Activated CD4-positive, alpha-beta memory T cell treated with anti-CD3 and anti-CD28 coated beads, Interleukin-2, amount 10 ng/mL, durations not matched to agents 7 days and 5 days (primary cell): Measurements from ENCODE around the gene BSPRY. TPM values are rescaled to one million over a fixed set of nuclear protein-coding genes. Genes with fewer than 3 reads are reported as not detected.

Experiments
- CTCF ChIA-PET: fragments of 350-600 bp; sonication (Branson Sonifier 250); formaldehyde crosslinking; loops from one replicate; lab custom pipeline; 2021; ENCODE audit warnings: antibody characterized with exemption, inconsistent platforms; lab: Charles Lee
- POLR2A ChIA-PET: fragments of 350-600 bp; sonication (Branson Sonifier 250); formaldehyde crosslinking; loops from one replicate; lab custom pipeline; 2021; ENCODE audit warnings: antibody characterized with exemption; lab: Charles Lee
- DNase-seq: peaks from one replicate; pipeline ENCODE4 v3.0.0-alpha.2; 2020
- H3K27ac Mint-ChIP-seq: one replicate; pipeline ENCODE4 v1.8.0; 2021; ENCODE audit warnings: mild to moderate bottlenecking, mixed read lengths
- H3K27me3 Mint-ChIP-seq: one replicate; pipeline ENCODE4 v1.8.0; 2021; ENCODE audit warnings: mixed read lengths
- H3K36me3 Mint-ChIP-seq: one replicate; pipeline ENCODE4 v1.8.0; 2021; ENCODE audit warnings: low read depth, mixed read lengths
- H3K4me1 Mint-ChIP-seq: one replicate; pipeline ENCODE4 v1.8.0; 2021; ENCODE audit warnings: mixed read lengths
- H3K4me3 Mint-ChIP-seq: one replicate; pipeline ENCODE4 v1.8.0; 2021; ENCODE audit warnings: mild to moderate bottlenecking, mixed read lengths
- H3K9me3 Mint-ChIP-seq: one replicate; pipeline ENCODE4 v1.8.0; 2021; ENCODE audit warnings: mixed read lengths
- total RNA-seq, 2 experiments: library from RNA; stranded (reverse); gene quantifications; one replicate each; pipeline ENCODE4 v1.2.3, GENCODE V29; 2021

The BSPRY gene
- total RNA-seq, 2 experiments from 2014 or later = 7.1 to 7.3 TPM

DNA sequence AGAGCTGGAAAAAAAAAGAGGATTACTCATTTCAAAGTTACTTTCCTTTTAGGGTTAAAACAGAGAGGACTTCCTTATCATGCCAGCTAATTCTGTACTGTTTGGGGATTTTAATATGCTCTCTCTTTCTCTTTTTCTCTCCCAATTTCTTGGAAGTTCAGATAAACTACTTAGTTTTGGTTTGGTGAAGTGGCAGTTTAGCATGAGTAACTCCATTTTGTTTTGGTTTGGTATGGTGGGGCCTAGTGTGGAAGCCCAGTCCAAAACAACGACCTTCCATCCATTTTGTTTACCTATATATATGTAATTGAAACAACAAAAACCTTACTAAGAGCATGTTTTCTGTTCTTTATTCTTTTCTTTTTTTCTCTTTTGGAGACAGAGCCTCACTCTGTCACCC is 3.7 kb upstream of the BSPRY start:
- DNase-seq = no peak
- ChIA-PET POLR2A (interaction anchor here (1.7 kb wide), 1 partner anchor 31 kb away, joined by 4 read pairs; the partner anchor contains the start of gene HDHD3), CTCF (interaction anchor here (1.5 kb wide), 1 partner anchor 63 kb away, joined by 3 read pairs; no protein-coding TSS in a partner anchor)
- Mint-ChIP-seq H3K4me3 (no peak overlapping the region), H3K4me1 (peaks cover 53% of the 10 kb centered on the region), H3K9me3 (no peaks in the 10 kb centered on the region), H3K27ac (no peak overlapping the region), H3K27me3 (peaks cover under 1% of the 10 kb centered on the region), H3K36me3 (no peaks in the 10 kb centered on the region)

DNA sequence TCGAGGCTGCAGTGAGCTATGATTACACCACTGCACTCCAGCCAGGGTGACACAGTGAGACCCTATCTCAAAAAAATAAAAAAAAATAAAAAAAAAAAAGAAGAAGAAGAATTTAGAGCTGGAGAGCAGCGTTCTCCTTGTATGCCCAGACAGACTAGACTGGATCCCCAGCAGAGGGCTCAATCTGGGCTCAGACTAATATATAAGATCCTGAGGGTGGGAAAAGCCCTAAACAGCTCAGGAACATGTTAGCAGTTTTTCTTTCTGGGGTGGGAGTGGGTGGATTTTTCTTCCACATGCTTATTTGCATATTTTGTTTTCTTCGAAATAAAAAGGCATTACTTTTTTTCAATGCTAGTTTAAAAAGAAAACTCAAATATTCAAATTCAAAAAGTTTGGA is 904 bp upstream of the BSPRY start:
- ChIA-PET CTCF (interaction anchor here (1.2 to 5.9 kb wide), 8 partner anchors 8 to 126 kb away, joined by 3 to 42 read pairs (median 4); partner anchors contain the start of genes ALAD, CDC26, PRPF4 and WDR31), POLR2A (interaction anchor here (0.7 to 4.0 kb wide), 10 partner anchors 8 to 233 kb away, joined by 3 to 40 read pairs (median 6); partner anchors contain the start of genes C9orf43, CDC26, FKBP15 and HDHD3)
- Mint-ChIP-seq H3K36me3 (peaks cover 3% of the 10 kb centered on the region), H3K27ac (no peak overlapping the region), H3K4me3 (no peak overlapping the region), H3K4me1 (peaks cover 56% of the 10 kb centered on the region), H3K27me3 (peaks cover 9% of the 10 kb centered on the region), H3K9me3 (no peaks in the 10 kb centered on the region)
- no peak for DNase-seq

DNA sequence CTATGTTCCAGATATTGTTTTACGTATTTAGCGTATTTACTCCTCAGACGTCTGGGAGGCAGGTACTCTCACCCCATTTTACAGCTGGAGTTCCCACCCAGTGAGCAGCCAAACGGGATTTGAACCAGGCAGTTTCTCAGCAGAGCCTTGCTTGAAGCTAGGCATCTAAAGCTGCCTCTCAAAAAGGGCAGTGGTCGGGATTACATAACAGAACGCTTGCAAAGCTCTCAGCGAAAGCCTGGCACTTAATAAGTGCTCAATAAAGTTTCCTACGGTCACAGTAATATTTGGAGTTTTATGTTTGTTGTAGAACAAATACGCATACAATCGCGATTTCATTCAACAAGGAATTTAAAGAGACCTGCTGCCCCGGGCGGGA is 286 bp upstream of the BSPRY start:
- peaks cover 3% of the 10 kb centered on the region for H3K36me3 Mint-ChIP-seq
- peaks cover 11% of the 10 kb centered on the region for H3K27me3 Mint-ChIP-seq
- no peak for DNase-seq
- no peak overlapping the region for H3K27ac Mint-ChIP-seq
- no peaks in the 10 kb centered on the region for H3K9me3 Mint-ChIP-seq
- H3K4me1 Mint-ChIP-seq = peaks cover 52% of the 10 kb centered on the region
- CTCF ChIA-PET = interaction anchor here (0.5 to 5.9 kb wide), 7 partner anchors 9 to 127 kb away, joined by 3 to 42 read pairs (median 5); partner anchors contain the start of genes ALAD, CDC26, PRPF4 and WDR31
- peak overlapping the region; percentile 77 for H3K4me3 Mint-ChIP-seq
- POLR2A ChIA-PET = interaction anchor here (0.8 to 4.0 kb wide), 13 partner anchors 9 to 233 kb away, joined by 3 to 40 read pairs (median 5); partner anchors contain the start of genes ALAD, C9orf43, CDC26 and FKBP15

DNA sequence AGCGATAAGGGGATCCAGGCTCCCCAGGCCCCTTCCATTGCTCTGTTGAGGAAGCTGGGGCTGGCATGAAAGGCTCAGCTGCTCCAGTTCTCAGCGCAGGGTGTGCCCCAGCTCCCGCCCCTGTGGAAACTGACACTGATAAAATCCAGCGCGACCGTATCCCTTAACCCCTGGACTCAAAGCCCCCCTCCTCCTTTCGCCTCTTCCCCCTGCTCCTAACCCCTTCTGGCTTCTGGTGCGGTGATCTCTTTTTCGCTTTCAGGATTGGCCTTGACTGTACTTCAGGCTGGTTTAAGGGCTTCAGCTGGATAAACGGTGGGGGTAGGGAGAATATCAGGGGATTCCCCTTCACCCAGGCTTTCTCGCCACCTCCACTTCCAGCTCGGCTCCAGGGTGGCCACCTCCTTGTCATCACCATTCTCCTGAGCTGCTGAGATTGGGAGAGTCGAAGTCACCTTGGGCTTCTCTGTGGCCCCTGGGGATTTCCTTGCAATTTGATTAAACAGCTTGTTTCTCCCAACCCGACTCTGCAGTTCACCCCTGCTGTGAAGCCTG is 843 bp downstream of the BSPRY start:
- peaks cover 3% of the 10 kb centered on the region for H3K36me3 Mint-ChIP-seq
- H3K4me3 Mint-ChIP-seq = peak overlapping the region; percentile 82
- no peaks in the 10 kb centered on the region for H3K9me3 Mint-ChIP-seq
- DNase-seq = no peak
- ChIA-PET CTCF (interaction anchor here (0.8 to 5.9 kb wide), 8 partner anchors 10 to 308 kb away, joined by 3 to 42 read pairs (median 4); partner anchors contain the start of genes ALAD, CDC26, POLE3 and PRPF4), POLR2A (interaction anchor here (0.7 to 4.0 kb wide), 16 partner anchors 10 to 305 kb away, joined by 3 to 40 read pairs (median 4); partner anchors contain the start of genes ALAD, C9orf43, CDC26 and FKBP15)
- H3K4me1 Mint-ChIP-seq = peaks cover 49% of the 10 kb centered on the region
- H3K27ac Mint-ChIP-seq = peak overlapping the region; percentile 63
- H3K27me3 Mint-ChIP-seq = peaks cover 11% of the 10 kb centered on the region

DNA sequence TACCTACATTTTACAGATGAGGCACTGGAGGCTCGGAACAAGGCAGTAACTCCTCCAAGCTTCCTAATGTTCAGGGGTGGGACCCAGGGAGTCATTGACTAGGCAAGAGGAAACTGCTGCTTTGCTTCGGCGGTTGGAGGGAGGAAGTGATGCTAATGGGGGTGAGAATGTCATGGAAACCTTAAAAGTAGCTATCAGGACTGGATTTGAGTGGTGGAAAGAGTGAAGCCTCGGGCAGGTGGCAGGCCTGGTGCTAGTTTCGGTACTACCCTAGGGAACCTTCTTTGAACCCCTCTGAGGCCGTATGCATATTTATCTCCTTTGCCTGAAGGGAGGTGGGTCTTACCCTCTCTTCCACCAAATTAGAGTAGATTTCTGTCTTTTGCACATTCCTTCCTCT is 1.6 kb downstream of the BSPRY start:
- DNase-seq = peak; percentile 38
- ChIA-PET POLR2A (interaction anchor here (0.7 to 4.0 kb wide), 10 partner anchors 11 to 305 kb away, joined by 3 to 40 read pairs (median 6); partner anchors contain the start of genes C9orf43, CDC26, FKBP15 and HDHD3), CTCF (interaction anchor here (0.5 to 5.9 kb wide), 7 partner anchors 11 to 307 kb away, joined by 3 to 42 read pairs (median 5); partner anchors contain the start of genes ALAD, CDC26, PRPF4 and WDR31)
- Mint-ChIP-seq H3K27me3 (peaks cover 11% of the 10 kb centered on the region), H3K9me3 (no peaks in the 10 kb centered on the region), H3K4me1 (peaks cover 44% of the 10 kb centered on the region), H3K4me3 (peak overlapping the region; percentile 82), H3K27ac (peak overlapping the region; percentile 64), H3K36me3 (peaks cover 3% of the 10 kb centered on the region)

DNA sequence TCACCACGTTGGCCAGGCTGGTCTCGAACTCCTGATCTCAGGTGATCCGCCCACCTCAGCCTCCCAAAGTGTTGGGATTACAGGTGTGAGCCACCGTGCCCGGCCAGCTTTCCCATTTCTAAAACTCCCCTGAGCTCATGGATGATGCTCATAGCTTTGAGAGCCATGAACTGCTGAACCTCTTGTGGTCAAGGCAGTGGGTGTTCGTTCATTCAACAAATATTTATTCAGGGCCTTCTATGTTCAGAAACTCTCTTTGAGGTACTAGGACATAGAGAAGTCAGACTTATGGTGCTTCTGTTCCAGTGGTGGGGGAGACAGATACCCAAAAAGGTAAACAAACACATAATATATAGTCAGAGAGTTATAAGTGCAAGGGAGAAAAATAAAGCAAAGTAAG is 2.7 kb downstream of the BSPRY start:
- Mint-ChIP-seq H3K27me3 (peaks cover 11% of the 10 kb centered on the region), H3K9me3 (no peaks in the 10 kb centered on the region), H3K36me3 (peaks cover 3% of the 10 kb centered on the region), H3K4me3 (no peak overlapping the region), H3K27ac (no peak overlapping the region), H3K4me1 (peaks cover 41% of the 10 kb centered on the region)
- CTCF ChIA-PET = interaction anchor here (0.5 to 5.9 kb wide), 4 partner anchors 12 to 183 kb away, joined by 3 to 42 read pairs (median 20); partner anchors contain the start of genes ALAD, C9orf43, POLE3 and WDR31
- POLR2A ChIA-PET = interaction anchor here (0.6 to 3.2 kb wide), 3 partner anchors 11 to 59 kb away, joined by 3 to 29 read pairs (median 10); partner anchors contain the start of genes C9orf43, HDHD3 and POLE3
- no peak for DNase-seq

DNA sequence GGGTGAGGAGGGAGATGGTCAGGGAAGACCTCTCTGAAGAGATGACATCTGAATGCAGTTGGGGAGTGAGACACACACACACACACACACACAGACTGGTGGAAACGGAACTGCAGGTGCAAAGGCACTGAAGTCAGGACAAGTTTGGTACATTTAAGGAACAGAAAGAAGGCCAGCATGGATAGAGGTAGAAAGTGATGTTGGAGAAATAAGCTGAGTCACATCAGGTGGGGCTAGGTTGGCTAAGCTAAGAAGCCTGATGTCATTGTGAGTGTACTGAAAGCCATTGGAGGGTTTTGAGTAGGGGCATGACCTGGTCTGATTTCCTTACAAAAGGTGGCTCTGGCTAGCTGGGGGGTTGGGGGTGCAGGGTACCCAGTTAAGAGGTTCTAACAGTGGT is 3.1 kb downstream of the BSPRY start:
- ChIA-PET CTCF (interaction anchor here (1.0 to 5.9 kb wide), 4 partner anchors 12 to 58 kb away, joined by 3 to 42 read pairs (median 20); partner anchors contain the start of genes ALAD, C9orf43, POLE3 and WDR31), POLR2A (interaction anchor here (0.6 kb wide), 1 partner anchor 11 kb away, joined by 3 read pairs; no protein-coding TSS in a partner anchor)
- no peak overlapping the region for H3K27ac Mint-ChIP-seq
- DNase-seq = no peak
- H3K9me3 Mint-ChIP-seq = no peaks in the 10 kb centered on the region
- H3K4me1 Mint-ChIP-seq = peaks cover 38% of the 10 kb centered on the region
- peaks cover 11% of the 10 kb centered on the region for H3K27me3 Mint-ChIP-seq
- no peak overlapping the region for H3K4me3 Mint-ChIP-seq
- peaks cover 3% of the 10 kb centered on the region for H3K36me3 Mint-ChIP-seq

DNA sequence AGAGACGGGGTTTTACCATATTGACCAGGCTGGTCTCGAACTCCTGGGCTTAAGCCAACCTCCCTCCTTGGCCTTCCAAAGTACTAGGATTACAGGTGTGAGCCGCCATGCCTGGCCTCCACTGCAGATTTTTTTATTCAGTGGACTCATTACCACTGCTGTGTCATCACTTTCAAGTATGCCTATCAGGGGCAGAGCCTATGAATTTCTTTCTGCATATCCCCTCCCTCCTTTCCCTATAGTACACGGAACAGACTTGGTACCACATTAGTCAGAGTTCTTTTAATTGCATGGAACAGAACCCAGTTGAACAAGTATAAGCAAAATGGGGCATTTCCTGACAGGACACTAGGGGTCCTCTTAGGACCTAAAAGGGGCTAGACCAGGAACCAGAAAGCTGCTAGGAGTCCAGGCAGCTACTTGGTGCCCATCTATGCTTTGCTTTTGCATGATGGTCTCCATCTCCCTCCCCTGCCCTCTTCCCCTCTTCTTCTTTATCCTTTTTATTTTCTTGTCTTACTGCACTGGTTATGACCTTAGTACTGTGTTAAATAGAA is 5.8 kb downstream of the BSPRY start:
- CTCF ChIA-PET = interaction anchor here (1.0 kb wide), 1 partner anchor 46 kb away, joined by 3 read pairs; the partner anchor contains the start of gene ALAD

DNA sequence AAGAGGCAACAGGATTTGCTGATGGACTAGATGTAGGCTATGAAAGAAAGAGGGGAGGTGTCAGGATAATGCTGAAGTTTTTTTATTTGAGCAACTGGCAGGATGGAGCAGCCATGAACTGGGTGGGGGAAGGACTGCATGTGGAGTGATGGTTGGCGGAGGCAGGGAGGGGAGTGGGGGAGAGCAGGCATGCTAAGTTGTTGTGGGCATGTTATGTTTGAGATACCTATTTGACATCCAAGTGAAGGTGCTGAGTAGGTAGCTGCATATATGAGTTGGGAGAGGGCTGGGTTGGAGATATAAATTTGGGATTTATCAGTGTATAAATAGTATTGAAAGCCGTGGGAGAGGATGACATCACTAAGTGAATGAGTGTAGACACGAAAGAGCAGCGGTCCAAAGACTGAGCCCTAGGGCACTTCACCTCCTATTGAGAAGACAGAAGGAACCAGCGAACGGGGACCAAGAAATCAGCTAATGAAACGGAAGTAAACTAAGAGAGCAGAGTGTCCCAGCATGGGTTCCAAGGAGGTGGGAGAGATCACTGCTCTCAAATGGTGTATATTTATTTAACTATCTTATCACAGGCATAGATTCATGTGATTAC is 7.4 kb downstream of the BSPRY start:
- Mint-ChIP-seq H3K4me3 (no peak overlapping the region), H3K4me1 (peaks cover 12% of the 10 kb centered on the region), H3K9me3 (no peaks in the 10 kb centered on the region), H3K27ac (no peak overlapping the region), H3K27me3 (peaks cover 8% of the 10 kb centered on the region), H3K36me3 (peaks cover 3% of the 10 kb centered on the region)
- POLR2A ChIA-PET = no interaction called here
- CTCF ChIA-PET = interaction anchor here (1.4 kb wide), 1 partner anchor 45 kb away, joined by 4 read pairs; the partner anchor contains the start of gene ALAD
- DNase-seq = no peak

More for the DNA sequence above, 5.8 kb downstream of the BSPRY start:
- no peak overlapping the region for H3K27ac Mint-ChIP-seq
- no peaks in the 10 kb centered on the region for H3K9me3 Mint-ChIP-seq
- no peak for DNase-seq
- peaks cover 3% of the 10 kb centered on the region for H3K36me3 Mint-ChIP-seq
- peaks cover 23% of the 10 kb centered on the region for H3K4me1 Mint-ChIP-seq
- peaks cover 11% of the 10 kb centered on the region for H3K27me3 Mint-ChIP-seq
- POLR2A ChIA-PET = no interaction called here
- no peak overlapping the region for H3K4me3 Mint-ChIP-seq

DNA sequence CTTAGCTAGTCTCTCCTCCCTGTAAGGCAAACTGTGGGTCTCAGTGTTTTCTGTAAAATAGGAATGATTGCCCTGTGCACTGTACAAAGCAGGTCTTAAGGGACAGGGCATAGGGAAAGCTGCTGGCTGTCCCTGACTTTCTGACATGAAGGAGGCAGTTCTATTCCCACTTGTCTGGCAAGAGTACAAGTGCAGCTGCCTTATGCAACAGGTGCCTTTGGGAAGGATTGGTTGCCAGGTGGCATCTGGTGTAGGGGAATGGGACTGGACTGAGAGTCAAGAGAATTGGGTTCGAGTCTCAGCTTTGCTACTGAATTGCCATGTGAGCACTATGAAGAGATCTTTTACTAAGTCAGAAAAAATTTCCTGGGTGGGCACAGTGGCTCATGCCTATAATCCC is 10.0 kb downstream of the BSPRY start:
- Mint-ChIP-seq H3K4me1 (peaks cover 3% of the 10 kb centered on the region), H3K36me3 (no peaks in the 10 kb centered on the region)
- POLR2A ChIA-PET = no interaction called here

DNA sequence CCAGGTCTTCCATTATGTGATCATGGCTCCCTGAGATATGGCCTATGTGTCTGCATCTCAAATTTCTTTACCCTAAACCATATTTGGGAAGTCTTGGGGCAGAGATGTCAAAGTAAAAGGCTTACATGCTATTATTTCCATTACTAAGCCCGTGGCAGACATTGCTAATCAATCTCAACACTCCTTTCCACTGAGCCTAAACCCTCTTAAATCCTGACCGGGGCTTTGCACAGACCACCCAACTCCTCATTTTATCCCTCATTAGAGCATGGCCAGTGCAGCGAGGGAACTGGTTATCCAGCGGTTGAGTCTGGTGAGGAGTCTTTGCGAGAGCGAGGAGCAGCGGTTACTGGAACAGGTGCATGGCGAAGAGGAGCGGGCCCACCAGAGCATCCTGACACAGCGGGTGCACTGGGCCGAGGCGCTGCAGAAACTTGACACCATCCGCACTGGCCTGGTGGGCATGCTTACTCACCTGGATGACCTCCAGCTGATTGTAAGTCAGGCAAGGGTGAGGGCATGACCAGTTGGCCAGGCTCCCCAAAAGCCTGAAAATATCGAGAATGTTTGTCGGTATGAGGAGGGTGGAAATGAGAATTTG is 11.0 kb downstream of the BSPRY start:
- POLR2A ChIA-PET = interaction anchor here (1.5 kb wide), 1 partner anchor 10 kb away, joined by 5 read pairs; the partner anchor contains the start of gene BSPRY
- Mint-ChIP-seq H3K27ac (no peak overlapping the region), H3K4me3 (no peak overlapping the region), H3K4me1 (peaks cover 3% of the 10 kb centered on the region), H3K9me3 (no peaks in the 10 kb centered on the region), H3K27me3 (no peaks in the 10 kb centered on the region), H3K36me3 (no peaks in the 10 kb centered on the region)
- CTCF ChIA-PET = no interaction called here
- DNase-seq = no peak

More for the DNA sequence above, 10.0 kb downstream of the BSPRY start:
- Mint-ChIP-seq H3K9me3 (no peaks in the 10 kb centered on the region), H3K27me3 (no peaks in the 10 kb centered on the region), H3K4me3 (no peak overlapping the region), H3K27ac (no peak overlapping the region)
- DNase-seq = no peak
- CTCF ChIA-PET = interaction anchor here (1.1 kb wide), 1 partner anchor 11 kb away, joined by 4 read pairs; the partner anchor contains the start of gene BSPRY
